Stimulated activated CD8-positive, alpha-beta memory T cell treated with anti-CD3 and anti-CD28 coated beads, Interleukin-12 subunit alpha, Interleukin-12 subunit beta, amount 100 ng/mL, for 24 hours (primary cell): ENCODE measurements around the gene FCSK.

Source experiments
- DNase-seq: peaks from one replicate; pipeline ENCODE4 v3.0.0-alpha.2; 2020; ENCODE audit errors: extremely low read depth

FCSK gene

DNA sequence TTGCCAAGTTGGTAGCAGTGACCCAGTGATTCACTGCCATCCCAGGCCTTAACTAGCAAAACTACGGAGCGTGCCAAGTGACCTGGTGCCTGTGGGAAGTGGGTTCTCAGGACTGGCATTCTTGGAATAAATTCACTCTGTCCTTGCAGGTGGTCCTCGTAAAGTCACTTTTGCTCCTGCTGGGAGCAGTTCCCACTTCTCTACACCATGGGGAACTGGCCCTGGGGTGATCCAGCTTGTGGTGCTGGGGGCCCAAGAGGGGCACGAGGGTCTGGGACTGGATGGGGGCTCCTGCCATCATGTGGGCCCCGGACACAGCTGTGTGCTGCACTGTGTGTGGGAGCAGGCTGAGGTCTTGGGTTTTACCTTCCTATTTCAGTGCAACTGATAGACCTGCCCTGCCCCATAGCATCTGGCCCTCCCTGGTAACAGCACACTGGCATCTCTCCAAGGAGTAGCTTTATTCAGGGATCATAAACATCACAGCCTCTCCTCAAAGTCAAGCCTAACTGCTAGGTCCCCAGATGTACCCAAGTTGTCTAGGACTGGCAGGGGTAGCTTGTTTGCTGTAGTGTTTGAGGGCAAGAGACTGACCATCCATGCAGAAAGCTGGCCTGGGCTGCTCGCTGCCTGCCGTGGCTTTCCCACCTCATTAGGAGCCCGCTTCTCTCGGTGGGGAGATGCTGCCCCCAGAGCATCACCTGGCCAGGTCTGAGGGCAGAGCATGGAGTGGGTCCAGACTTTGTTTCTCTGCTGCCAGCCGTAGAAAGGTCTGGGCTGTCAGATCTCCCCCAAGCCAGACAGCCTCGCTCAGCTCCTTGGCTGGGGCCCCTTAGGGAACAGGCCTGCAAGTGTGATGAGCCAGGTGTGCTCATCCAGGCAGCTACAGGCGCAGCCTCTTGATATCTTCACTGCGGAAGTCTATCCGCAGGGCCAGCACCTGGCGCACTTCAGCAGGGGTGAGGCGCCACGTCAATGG, 26.0 kb downstream of the FCSK start:
- DNase-seq = no peak

DNA sequence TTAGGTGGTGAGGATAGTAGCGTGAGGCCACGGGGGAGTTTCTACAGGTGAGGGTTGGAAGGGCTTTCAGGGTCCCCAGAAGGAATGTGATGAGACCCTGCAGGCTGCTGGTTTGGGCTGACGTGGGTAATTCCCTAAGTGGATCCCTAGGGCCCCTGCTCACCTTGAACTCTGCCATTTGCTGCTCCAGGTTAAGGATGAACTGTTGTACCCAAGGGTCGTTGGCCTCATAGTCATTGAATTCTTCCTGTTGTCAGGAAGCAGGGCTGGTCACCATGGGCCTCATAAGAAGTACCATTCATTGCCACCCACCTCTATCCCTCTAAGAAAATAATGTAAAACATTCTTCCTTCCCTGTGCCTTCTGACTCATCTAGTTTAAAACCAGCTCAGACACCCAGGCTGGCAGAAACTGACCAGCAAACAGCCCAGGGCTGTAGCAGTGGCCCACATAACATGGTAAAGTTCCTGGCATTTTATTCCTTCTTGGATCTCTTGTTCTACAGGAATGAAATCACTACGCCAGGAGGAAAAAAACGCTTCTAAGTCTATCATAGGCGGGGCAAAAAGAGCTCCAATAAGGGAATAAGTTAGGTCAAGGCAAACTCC, 27.6 kb downstream of the FCSK start:
- no peak for DNase-seq

GRCh38 chr16:70482624-70483023, 28.2 kb downstream of the FCSK start:
- DNase-seq = no peak

- DNase-seq = no peak
These were observed 29.0 kb downstream of the FCSK start for GRCh38 chr16:70483426-70483825.

DNA sequence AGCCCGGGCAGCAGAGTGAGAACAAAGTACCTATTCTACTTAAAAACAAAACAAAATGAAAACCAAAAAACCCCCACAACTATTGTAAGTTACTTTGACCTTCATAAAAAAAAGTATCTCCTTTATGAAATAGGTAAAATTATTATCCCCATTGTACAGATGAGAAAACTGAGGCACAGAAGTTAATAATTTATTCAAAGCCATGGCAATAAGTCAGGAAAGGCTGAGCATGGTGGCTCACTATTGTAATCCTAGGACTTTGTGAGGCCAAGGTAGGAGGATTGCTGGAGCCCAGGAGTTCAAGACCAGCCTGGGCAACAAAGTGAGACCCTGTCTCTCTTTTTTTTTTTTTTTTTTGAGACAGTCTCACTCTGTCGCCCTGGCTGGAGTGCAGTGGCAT, 30.5 kb downstream of the FCSK start:
- DNase-seq = no peak

GRCh38 chr16:70490261-70490660, 35.9 kb downstream of the FCSK start:
- no peak for DNase-seq

DNA sequence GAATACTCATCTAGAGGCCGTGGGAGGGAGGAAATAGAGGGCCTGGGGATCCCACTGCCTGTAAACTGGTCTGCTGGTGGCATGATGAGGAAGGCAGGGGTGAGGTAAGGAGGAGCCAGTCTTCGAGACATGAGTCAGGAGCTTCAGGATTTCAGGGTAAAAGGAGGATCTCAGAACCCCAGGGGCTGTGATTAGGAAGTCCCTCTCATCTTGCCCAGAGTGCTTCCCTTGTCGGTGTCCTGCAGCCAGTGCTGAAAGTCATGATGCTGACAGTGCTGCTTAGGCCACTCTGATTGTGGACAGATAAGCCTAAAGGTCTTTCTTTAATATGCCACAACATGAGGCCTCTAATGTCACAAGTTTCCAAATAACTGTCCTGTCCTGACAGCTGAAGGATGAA, 39.4 kb downstream of the FCSK start:
- DNase-seq = no peak

DNA sequence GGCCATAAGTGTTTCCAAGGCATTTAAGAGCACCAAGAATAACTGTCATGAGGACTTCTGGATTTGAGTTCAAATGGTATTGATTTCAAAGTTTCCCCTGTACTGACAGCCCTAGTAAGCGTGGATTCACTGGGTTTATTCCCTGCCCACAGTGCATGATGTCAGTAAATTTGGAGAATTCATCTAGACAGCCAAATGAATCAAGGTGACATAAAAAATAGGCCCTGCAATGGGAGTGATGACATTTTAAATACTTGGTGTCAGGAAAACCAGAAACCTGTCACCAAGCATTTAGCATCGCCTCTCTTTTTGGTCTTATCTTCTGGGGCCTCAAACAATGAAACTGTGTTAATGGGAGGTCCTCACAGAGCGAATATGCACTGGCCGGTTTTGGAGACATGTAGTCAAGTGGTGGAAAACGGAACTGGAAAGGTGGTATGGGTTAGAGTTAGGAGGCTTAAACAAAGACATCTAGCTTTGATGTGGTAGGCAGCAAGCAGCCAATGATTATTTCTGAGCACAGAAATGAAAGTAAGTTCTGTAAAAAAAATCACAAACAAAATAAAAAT, 39.9 kb downstream of the FCSK start:
- no peak for DNase-seq

GRCh38 chr16:70494777-70495176, 40.4 kb downstream of the FCSK start:
- no peak for DNase-seq

DNA sequence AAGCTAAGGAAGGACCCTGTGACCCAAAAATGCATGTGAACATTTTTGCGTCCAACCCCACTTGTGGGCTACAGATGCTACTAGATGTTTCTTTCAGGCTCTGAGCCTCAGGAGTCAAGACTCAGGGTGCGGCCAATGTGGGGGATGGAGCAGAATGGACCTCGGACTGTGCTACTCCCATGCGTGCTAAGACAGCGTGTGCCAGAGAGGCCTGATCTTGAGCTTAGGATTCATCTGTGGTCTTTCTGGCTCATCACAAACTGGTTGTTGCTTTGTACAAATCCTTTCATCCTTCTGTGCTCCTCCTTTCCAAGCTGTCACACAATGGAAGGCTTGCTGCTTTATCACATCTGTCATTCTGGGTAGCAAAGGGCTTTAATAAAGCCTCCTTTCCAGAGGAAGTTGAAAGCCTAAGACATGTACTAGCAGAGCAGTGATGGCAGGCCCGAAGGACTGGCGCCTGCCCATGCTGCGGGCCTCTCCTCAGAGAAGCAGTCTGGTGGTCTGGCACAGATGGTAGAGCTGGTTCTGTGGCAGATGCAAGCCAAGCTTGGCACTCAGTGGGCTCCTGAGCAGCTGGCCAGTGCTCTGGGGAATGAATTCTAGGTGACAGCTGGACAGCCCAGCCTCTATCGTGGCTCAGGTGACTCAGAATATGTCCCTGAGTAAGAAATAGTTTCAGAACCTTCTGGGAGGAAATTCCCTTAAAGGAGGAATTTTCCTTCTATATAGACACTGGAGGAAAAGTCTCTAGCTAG, 41.2 kb downstream of the FCSK start:
- DNase-seq = no peak

DNA sequence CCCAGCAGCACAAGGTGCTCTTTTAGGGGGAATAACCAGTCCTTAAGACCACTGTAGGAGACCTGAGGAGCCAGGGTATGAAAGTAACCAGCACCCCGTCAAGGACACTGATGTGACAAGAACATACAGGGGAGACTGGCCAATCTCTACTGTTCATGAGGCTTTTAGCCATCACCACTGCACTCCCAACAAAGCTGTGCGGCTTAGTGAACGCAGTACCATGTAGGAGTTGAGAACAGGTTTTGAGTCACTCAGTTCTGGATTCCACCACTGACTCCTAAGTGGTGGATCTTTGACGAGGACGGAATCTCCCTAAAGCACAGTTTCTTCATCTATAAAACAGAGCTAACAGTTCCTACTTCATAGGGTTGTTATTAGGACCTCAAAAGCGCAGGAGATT, 42.1 kb downstream of the FCSK start:
- DNase-seq = no peak

DNA sequence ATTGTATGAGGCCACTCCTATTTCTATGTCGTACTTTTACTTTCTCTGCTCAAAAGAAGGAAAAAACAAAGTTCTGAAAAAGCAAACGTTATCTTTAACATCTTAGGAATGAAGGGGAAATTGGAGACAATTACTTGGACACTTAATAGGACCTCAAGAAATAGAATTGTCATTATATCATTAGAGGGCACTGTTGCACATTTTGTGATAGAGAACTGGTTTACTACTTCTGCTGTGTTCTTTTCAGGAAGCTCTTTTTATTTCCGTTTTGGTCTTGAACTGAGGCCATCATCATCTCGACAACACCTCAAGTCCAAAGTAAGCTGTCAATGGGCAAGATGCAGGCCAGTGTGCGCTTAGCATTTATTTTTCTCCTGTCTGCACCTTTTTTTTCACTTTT, 54.4 kb downstream of the FCSK start:
- DNase-seq = no peak

DNA sequence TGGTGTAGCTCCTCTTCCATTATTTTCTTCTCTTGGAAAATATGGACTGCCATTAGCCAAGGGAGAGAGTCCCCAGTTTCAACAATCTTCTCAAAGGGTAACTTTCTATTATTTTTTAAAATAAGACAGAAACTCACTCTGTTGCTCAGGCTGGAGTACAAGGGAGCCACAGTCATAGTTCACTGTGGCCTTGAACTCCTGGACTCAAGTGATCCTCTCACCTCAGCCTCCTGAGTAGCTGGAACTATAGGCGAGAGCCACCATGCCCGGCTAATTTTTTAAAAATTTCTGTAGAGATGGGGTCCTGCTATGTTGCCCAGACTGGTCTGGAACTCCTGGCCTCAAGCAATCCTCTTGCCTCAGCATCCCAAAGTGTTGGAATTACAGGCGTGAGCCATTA, 55.8 kb downstream of the FCSK start:
- no peak for DNase-seq

GRCh38 chr16:70511833-70512232, 57.4 kb downstream of the FCSK start:
- DNase-seq = no peak

- DNase-seq = no peak
These were observed 58.1 kb downstream of the FCSK start for GRCh38 chr16:70512456-70512855.

GRCh38 chr16:70520612-70521297, 66.4 kb downstream of the FCSK start:
- DNase-seq = no peak

GRCh38 chr16:70522216-70523075, 68.1 kb downstream of the FCSK start:
- DNase-seq = no peak

DNA sequence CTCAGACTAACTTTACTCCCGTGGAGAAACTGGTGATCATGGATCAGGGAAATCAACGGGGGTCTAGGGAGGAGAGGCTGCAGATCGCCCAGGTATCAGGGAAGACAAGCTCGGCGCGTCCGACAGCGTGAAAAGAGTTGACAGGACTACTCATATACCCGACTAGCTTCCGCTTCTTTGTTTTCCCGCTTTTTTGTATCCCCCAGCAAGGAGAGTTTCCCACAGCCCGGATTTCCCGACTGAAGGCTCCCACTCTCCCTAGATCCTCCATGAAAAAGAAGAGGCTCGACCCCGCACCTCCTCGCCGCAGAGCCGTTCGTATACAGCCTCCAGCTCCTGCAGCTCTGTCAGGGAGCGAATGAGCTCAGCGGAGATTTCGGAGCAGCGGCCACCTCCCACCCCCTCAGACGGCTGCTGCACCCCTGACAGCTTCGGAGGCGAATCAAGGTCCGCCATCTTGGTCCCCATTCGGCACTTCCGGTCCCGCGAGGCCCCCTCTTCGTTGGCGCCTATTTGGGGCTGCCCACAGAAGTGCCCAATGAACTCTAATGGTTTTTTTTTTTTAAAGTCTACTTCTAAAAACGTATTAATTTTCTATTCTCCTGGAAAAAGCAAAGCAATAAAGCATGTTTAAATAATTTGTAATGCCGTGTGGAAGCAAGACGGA, 68.8 kb downstream of the FCSK start, which contains the start of gene COG4:
Gene COG4 (minus strand): TSS at position 479 of the 667 bp plus-strand sequence. CDS start 11 bp downstream, at position 468.
- DNase-seq = peak; percentile 80

GRCh38 chr16:70523743-70524398, 69.5 kb downstream of the FCSK start, which contains the start of gene SF3B3:
SF3B3 (plus strand) TSS chr16:70523816; CDS start chr16:70526657, 2,841 bp downstream.
- DNase-seq = peak; percentile 28
